DMS53 (cell line): ENCODE measurements around the gene GTF2F2.
A peak's percentile ranks its signal among the peaks of the same experiment; 100 is the strongest.
"Not testable (repeated sequence)": the region's sequence is repeated elsewhere in the genome, so short reads cannot be mapped to it uniquely, and the experiment has no call there.

Source experiments
- DNase-seq: peaks from one replicate; lab custom pipeline; 2025; lab: John Stamatoyannopoulos, UW

The GTF2F2 gene

DNA sequence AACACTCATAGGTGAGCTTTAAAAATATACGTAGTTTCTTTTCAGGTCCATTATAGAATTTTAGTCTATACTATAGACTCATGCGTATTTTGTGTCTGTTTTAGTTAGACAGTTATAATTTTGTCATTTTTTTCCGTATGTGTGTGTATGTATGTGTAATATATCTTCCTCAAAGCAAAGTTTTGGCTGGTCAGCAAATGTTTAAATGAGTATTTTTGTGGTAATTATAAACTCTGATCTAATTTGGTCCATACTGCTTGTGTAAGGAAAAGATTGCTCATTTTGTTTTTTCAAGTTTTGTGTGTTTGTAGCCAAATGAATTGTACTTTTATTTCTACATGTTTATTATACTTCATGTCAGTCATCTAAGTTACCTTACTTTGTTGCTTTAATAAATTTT, 60.0 kb downstream of the GTF2F2 start:
- no peak for DNase-seq

DNA sequence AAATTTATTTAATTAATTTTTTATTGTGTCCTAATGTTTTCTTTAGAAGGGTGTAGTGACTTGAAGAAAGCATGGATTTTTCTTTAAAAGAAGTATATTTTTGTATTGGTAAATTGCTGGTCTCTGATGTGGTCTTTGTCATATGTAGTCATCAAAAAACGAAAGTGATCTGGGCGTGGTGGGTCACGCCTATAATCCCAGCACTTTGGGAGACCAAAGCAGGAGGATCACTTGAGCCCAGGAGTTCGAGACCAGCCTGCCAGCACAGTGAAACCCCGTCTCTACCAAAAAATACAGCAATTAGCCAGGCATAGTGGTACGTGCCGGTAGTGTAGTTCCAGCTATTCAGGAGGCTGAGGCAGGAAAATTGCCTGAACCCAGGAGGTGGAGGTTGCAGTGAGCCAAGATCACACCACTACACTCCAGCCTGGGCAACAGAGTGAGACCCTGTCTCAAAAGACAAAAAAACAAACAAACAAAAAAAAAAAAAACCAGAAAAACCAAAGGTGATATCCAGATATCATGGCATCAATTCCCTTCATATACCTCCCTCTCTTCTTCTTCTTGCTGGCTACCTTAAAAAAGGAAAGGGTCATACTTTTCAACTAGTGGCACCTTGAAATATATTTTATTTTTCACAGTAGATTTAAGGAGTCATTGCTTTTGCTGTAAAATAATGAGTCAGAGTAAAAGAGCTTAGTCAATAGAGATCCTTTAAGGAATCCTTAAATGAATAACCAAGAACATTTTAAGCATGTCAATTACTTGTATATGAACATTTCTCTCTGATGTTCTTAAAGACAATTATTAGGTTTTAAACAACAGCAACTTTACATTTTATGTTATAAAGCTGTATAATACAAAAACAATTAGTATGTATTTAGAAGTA, 60.6 kb downstream of the GTF2F2 start:
- DNase-seq: no peak

DNA sequence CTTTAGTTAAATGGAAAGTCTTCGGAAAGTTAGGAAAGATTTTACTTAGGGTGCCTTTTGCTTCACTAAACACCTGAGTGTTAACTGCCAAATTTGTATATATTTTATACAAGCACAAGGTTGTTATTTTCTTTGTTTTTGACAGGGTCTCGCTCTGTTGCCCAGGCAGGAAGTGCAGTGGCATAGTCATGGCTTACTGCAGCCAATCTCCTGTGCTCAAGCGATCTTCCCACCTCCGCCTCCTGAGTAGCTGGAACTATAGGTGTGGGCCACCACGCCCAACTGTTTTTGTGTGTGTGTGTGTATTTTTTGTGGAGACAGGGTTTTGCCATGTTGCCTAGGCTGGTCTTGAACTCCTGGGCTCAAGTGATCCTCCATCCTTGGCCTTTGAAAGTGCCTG, 64.4 kb downstream of the GTF2F2 start:
- no peak for DNase-seq

DNA sequence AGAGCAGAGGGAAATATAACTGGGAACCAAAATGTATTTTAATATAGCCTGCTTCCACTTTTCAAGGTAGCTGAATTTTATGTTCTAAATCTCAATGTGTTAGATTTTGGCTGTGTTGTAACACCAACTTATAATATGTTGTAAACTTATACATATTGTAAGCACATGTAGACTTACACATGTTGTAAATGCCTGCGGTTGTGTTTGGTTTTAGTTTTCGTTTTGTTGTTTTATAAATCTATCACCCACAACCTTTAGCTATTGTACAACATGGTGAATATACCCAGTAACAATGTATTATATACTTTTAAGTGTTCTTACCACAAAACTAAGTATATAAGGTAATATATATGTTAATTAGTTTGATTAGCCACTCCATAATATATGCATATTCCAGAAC, 65.0 kb downstream of the GTF2F2 start:
- no peak for DNase-seq

DNA sequence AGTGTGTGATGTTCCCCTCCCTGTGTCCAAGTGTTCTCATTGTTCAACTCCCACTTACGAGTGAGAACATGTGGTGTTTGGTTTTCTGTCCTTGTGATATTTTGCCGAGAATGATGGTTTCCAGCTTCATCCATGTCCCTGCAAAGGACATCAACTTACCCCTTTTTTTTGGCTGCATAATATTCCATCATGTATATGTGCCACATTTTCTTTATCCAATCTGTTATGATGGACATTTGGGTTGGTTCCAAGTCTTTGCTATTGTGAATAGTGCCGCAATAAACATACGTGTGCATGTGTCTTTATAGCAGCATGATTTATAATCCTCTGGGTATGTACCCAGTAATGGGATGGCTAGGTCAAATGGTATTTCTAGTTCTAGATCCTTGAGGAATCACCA, 68.8 kb downstream of the GTF2F2 start:
- not testable (repeated sequence) for DNase-seq

DNA sequence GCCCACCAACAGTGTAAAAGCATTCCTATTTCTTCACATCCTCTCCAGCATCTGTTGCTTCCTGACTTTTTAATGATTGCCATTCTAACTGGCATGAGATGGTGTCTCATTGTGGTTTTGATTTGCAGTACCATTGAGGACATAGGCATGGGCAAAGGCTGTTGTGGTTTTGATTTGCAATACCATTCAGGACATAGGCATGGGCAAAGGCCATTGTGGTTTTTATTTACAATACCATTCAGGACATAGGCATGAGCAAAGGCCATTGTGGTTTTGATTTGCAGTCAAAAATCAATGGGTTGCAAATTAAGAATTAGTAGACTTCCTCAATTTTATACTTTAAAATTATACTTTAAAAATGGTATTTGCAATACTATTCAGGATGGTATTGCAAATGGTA, 69.2 kb downstream of the GTF2F2 start:
- DNase-seq: not testable (repeated sequence)

DNA sequence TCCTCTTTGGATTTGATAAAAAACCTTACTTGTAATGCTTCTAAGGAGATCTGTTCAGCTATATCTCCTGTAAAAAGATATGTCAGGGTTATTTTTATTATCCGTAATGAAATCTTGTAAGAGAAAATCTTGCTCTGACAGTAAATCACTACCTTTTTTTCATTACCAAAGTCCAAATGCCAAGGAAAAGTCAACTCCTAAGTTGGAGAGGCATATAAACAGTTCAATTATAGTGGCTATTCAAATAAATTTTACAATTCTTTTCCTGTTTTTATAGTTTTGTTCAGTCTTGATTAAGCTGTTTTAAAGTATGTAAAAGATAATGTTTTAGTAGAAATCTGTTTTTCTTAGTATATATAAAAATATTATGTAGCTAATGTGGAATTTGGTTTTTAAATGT, 71.6 kb downstream of the GTF2F2 start:
- DNase-seq: no peak

DNA sequence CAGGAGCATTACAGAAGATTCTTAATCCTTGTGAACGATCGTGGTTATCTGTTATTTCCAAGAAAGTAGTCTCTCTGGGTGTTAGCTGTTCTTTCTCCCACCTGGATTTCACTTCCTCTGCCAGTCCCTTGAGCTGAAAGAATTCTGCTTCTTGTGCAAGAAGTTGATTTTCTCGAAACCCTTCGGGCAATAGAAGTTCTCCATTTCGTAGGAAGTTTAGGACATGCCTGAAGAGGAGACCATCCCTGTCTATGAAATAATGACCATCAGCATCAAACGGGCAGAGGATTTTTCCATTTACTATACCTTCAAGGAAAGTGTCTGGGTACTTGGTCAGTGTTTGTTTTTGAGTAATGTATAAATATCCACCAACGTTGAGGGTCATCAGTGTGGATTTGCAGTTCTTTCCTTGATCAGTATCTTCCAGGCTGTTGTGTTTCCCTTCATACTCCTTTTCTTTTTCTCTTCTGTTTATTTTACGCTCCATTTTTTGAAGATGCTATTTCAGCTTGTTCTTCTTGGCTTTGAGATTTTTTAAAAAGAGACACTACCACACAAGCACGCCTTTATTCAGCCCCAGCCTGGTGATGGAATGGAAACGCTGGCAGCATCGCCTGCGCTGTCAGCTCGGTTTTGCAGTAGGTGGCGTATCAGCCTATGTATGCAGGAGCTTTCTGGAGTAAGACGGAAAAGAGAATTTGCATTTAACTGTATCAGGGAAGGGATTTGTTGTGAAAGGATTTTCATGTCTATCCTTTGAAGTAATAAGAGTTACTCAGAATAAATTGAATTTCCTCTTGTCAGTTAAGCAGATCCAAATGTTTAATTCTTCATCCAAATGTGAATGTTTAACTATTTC, 74.0 kb downstream of the GTF2F2 start:
- DNase-seq: no peak

DNA sequence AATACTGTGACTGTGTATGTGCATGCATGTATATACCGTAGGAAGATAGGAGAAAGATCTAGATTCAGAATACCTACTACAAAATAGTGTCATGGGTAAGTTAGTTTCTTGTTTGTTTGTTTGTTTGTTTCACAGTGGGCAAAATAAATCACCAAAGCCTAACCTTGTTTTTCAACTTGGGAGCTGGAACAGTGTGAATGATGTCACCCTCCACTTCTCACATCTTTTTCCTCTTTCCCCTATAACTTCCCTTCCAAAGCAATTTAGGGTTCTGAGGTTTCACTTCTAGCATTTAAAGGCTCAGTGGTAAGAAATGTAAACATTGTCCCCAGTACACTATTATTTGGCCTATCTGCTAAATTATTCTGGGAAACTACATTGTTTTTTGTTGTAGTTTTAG, 75.1 kb downstream of the GTF2F2 start:
- DNase-seq: no peak

DNA sequence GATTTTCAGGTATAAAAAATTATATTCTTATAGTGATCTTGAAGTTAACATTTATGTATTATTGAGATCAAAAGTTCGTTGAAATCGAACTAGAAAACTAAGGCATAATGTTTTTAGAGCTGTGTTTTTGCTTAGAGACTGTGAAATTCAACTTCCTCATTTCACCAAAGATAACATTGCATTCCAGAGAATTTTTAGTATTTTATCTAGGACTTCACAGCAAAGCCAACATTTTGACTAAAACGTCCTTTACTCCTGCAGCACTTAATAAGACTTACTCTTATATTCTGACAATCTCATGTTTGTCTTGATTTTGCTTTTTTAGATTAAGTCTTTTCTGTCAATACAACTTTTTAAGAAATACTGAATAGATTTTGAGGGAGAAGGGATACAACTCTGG, 75.8 kb downstream of the GTF2F2 start:
- no peak for DNase-seq

DNA sequence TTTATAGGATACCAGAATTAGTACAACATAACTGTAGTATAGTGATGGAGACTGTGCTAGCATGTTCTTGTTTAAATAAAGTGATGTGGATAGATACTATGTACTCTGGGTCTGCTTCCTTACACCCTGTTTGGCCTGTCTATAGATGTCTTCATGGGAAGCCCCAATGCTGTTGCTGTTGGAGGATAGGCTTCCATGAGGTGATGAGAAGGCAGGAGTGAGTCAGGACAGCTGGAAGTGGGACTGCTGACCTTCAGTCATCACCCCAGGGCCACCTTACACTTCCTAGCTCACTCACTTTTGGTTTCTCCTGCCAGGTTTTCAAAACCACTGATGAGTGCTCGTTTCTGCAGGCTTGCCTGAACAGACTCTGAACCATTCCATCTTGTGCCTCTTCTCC, 76.3 kb downstream of the GTF2F2 start:
- DNase-seq: no peak

DNA sequence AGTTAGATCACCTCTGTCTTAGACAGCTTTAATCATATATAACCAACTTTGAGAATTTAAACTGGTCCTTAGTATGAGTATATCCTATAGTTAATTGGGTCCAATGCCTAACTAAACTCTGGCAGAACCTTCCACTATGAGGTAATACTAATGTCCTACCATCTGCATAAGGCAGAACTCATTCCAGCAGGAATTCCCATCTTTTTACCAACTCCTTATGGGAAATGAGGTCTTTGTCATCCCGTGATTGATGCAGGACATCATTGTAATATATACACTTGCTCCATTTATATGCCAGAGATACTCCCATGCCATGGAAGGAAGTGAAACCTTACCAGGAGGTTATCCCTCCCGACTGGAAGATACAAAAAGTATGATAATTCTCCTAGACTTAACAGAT, 77.7 kb downstream of the GTF2F2 start:
- no peak for DNase-seq

DNA sequence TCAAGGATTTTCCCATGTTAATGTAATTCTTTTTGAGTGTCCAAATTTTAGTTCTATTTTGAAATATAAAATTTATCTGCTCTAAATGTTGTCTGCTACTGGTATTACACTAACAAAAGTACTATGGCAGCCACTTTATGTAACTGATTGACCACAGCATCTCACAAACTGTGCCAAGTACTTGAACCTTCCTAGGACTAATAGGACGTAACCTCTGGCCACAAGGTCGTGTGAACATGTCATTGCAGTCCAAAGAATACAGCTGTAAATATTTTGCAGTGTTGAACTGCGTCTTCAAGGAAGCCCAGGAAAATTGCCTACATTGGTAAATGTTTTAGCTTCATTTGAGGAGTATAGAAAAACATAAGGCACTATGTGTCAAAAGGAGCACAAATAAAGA, 78.6 kb downstream of the GTF2F2 start:
- DNase-seq: no peak

DNA sequence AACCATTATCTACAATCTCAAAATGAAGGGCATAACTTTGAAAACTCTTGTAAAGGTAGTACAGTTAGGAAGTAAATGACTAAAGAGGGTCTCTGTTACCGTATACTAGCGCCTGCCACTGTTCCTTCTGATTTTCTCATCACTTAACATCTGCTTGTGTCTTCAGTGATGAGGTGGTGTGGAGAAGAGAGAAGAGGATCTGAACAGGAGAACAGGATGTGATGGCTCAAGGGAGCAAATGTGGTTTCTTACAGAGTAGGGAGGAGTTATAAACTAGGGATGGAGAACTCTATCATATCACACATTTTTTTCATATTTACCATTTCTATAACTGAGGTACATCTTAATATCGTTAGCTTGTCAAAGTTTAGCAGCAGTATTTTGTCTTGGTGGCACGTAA, 79.4 kb downstream of the GTF2F2 start:
- no peak for DNase-seq

DNA sequence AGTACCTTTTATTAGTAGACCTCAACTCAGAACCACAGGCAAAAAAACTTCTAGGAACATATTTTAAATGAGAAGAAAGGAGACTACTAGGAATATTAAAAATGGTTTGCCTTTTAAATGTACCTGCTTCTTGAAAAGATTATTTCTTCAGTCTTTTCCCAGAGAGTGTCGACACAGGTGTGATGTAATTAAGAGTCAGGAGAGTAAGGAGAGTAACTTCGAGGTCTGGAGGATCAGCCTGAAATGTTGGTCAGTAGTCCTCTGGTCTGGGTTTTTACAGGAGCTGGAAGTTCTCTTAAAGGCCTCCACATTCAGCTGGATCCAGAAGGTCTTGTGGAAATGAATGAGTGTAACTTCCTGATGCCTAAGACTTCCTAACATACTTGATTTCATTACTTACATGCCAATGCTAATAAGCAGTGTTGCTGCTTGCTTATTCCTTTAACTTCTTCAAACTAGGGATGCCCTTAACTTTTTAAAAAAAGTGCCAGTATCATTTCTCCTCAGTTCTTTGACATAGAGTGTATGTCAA, 80.5 kb downstream of the GTF2F2 start, which contains the start of gene KCTD4:
KCTD4 (minus strand) TSS at position 345 of the 532 bp plus-strand sequence. CDS start 6,478 bp downstream, outside the sequence.
- no peak for DNase-seq

DNA sequence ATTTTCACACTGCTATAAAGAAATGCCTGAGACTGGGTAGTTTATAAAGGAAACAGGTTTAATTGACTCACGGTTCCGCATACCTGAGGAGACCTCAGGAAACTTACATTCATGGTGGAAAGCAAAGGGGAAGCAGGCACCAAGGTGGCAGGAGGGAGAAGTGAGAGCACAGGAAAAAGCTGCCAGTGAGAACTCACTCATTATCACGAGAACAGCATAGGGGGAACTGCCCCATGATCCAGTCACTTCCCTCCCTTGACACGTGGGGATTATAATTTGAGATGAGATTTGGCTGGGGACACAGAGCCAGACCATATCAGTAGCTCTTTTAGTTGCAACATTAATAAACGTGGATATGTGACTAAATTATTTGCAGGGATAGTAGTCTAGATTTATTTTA, 84.8 kb downstream of the GTF2F2 start:
- no peak for DNase-seq

DNA sequence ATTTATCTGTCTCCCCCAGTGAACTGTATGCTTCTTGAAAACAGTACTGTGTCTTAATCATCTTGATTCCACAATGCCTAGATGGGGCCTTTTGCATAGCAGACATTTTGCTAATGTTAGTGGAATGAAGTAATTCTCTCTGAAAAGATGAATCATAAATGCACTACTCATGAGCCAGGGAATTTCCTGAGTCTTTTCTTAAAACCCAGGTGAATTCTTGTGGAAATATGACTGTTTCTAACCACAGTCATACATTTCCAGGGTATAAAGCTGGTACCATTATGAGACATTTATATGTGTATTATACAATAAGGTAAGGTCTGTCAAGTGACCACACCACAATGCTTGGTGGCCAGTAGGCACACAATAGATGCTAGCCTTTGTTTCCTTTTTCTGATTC, 86.0 kb downstream of the GTF2F2 start:
- no peak for DNase-seq

DNA sequence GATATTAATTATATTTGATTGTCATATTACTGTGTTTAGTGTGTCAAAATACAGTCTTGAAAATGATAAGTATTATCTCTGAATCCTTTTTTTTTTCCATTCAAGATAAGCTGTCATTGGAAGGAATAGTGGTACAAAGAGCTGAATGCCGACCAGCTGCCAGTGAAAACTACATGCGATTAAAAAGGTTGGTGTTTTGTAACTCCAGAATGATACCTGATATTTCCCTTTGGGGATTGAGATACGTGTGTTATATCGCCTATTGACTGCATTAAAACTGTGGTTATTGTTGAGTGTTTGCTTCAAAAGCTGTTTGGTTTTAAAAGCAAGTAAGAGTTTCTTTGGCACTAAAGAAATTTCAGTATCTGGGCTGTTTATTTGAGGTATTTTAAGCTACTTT, 87.0 kb downstream of the GTF2F2 start:
- no peak for DNase-seq

DNA sequence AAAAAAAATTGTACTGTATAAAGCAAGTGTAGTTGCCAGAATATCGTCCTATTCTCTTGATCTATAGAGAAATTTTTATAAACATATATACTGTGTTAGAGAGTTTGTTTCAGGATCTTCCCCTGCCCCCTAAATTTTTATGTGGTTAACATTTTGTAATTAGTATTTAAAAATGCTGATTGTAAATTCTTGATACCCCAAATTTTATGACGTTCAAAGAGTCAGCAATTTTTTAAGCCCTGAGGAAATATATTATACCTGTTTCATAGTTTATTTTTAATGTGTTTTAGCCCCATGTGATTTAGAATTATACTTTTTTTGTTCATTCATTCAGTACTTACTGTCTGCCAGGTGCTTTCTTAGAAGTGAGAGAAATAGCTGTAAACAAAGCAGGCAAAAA, 87.8 kb downstream of the GTF2F2 start:
- DNase-seq: no peak

DNA sequence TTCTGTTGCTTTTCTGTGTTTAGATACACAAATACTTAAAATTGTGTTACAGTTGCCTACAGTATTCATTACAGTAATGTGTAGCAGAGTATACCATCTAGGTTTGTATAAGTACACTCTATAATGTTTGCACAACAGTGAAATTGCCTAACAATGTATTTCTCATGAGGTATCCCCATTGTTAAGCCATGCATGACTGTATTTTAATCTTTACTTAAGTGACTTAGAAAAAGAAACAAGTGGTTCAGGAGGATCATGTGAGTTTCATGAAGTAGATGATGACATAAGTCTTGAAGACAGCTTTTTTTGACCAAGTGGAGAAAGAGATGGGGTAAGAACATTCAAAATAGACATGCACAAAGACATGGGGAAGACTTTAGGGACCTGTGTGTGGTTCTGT, 88.9 kb downstream of the GTF2F2 start:
- DNase-seq: peak; percentile 16

DNA sequence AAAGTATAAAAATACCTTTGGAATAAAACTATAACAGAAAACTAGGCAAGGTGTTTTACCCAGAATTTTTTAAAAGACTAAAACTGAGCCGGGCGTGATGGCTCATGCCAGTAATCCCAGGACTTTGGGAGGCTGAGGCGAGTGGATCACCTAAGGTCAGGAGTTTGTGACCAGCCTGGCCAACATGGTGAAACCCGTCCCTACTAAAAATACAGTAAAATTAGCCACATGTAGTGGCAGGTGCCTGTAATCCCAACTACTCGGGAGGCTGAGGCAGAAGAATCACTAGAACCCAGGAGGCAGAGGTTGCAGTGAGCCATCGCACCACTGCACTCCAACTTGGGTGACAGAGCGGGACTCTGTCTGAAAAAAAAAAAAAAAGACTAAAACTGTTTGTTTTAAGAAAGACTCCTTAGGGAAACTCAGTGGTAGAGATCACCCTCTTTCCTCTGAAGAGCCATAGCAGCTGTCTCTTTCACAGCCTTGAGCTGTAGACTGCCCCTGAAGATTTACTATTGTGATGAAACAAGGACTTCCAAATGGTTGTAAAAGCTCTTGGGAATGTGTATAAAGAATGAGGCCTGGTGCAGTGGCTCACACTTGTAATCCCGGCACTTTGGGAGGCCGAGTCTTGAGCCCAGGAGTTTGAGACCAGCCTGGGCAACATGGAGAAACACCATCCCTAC, 95.2 kb downstream of the GTF2F2 start:
- DNase-seq: no peak

DNA sequence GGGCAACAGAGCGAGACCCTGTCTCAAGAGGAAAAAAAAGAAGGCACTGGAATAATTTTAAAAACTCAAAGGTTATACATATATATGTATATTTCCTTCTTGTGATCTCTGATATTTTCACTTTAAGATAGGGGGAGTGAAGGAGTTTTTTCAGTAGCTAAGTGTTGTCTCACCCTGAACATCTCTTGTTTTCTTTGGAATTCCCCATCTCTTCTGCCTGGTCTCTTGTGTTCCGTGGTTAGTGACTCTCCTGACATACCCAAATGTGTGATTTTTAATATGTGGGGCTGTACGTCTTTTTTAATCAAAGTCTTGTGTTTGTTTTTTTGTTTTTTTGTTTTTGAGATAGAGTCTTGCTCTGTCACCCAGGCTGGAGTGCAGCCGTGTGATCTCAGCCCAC, 95.9 kb downstream of the GTF2F2 start:
- no peak for DNase-seq
